Activated naive CD4-positive, alpha-beta T cell treated with anti-CD3 and anti-CD28 coated beads, Interleukin-2, amount 50 U/mL, for 72 hours (primary cell): ENCODE measurements around the gene HBG2. TPM values are rescaled to one million over a fixed set of nuclear protein-coding genes. Genes with fewer than 3 reads are reported as not detected.

Experiments
- ATAC-seq, 2 donors: fragments of 150-1000 bp; cut with Tn5 transposase; 2 replicates each; pipeline ENCODE4 v1.10.0; 2021; ENCODE audit warnings: mild to moderate bottlenecking in 2 of 2, moderate library complexity in 2 of 2
- DNase-seq, 2 donors: peaks; one replicate each; pipeline ENCODE4 v3.0.0; 2021 to 2022; ENCODE audit warnings: low spot score in 2 of 2
- H3K27ac Mint-ChIP-seq, 2 donors: one replicate each; pipeline ENCODE4 v1.8.0; 2022; ENCODE audit warnings: mild to moderate bottlenecking in 2 of 2, mixed read lengths in 2 of 2
- H3K36me3 Mint-ChIP-seq, 2 donors: one replicate each; pipeline ENCODE4 v1.8.0; 2022; ENCODE audit warnings: mixed read lengths in 2 of 2
- H3K9me3 Mint-ChIP-seq, 2 donors: one replicate each; pipeline ENCODE4 v1.8.0; 2022; ENCODE audit warnings: mixed read lengths in 2 of 2
- total RNA-seq, 2 donors: library from RNA; stranded (reverse); gene quantifications; one replicate each; pipeline ENCODE4 v1.2.3, GENCODE V29; 2022

The HBG2 gene
- total RNA-seq, 2 donors from 2014 or later: 0.41 TPM; not detected in 1

- Mint-ChIP-seq H3K9me3 (no peaks in the 10 kb centered on the region), H3K36me3 (no peaks in the 10 kb centered on the region), H3K27ac (no peak overlapping the region)
- DNase-seq (no peak), ATAC-seq (no peak)
Measured at GRCh38 chr11:5285703-5286340, 31.2 kb upstream of the HBG2 start.

DNA sequence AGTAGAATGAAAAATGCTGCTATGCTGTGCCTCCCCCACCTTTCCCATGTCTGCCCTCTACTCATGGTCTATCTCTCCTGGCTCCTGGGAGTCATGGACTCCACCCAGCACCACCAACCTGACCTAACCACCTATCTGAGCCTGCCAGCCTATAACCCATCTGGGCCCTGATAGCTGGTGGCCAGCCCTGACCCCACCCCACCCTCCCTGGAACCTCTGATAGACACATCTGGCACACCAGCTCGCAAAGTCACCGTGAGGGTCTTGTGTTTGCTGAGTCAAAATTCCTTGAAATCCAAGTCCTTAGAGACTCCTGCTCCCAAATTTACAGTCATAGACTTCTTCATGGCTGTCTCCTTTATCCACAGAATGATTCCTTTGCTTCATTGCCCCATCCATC, 30.1 kb upstream of the HBG2 start:
- no peak overlapping the region for H3K27ac Mint-ChIP-seq
- ATAC-seq (no peak), DNase-seq (no peak)
- H3K36me3 Mint-ChIP-seq: no peaks in the 10 kb centered on the region
- no peaks in the 10 kb centered on the region for H3K9me3 Mint-ChIP-seq

DNA sequence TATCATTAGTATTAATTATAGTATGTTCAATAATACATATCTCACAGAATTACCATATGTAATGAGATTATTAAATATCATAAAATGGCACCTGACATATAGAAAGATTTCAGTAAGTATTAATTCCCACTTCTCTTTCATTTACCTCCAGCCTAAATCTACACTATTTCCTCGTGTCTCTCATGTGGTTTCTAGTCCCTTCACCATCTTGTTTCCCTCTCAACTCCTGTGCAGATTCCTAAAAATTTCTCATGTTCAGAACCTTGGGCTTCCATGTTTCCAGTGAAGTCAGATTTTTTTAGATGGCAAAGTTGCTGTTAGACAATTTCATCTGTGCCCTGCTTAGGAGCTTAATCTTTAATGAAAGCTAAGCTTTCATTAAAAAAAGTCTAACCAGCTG, 29.3 kb upstream of the HBG2 start:
- Mint-ChIP-seq H3K27ac (no peak overlapping the region), H3K36me3 (no peaks in the 10 kb centered on the region), H3K9me3 (no peaks in the 10 kb centered on the region)
- no peak for DNase-seq
- ATAC-seq: no peak

DNA sequence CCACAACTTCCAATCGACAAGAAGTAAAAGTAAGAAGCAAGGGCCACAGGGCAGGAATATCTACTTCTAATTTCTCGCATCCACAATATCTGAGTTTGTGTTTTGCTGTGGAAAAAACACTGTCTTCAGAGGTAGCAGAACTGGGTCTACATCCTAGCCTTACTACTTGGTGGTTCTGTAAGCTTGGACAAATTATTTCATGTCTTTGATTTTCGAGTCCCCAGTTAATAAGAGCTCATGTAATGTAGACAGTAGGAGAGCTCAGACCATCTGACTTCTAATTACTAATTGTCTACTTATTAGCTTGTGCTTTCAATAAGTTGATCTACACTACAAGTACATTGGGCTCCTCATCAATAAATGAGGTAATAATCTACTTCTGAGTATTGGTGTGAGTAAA, 28.5 kb upstream of the HBG2 start:
- Mint-ChIP-seq H3K36me3 (no peaks in the 10 kb centered on the region), H3K27ac (no peak overlapping the region), H3K9me3 (no peaks in the 10 kb centered on the region)
- no peak for ATAC-seq
- no peak for DNase-seq

DNA sequence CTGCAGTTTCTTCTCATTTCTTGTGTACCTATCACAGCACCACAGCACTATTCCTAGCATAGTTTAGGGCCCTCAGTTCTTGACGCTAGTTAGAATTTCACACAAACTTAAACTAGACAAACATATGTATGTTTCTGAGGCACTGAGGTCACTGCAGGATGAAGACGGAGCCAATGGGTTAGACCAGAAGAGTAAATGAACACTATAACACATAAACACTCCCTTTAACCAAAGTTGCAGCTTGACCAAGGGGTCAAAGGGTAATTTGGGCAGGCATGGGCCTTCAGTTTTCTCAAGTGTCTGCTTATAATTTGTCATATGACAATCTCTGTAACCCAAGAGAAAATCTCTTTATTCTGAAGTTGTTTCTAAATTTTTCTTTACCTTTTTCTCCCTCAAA, 28.0 kb upstream of the HBG2 start:
- no peak for ATAC-seq
- Mint-ChIP-seq H3K9me3 (no peaks in the 10 kb centered on the region), H3K36me3 (no peaks in the 10 kb centered on the region), H3K27ac (no peak overlapping the region)
- DNase-seq: no peak

DNA sequence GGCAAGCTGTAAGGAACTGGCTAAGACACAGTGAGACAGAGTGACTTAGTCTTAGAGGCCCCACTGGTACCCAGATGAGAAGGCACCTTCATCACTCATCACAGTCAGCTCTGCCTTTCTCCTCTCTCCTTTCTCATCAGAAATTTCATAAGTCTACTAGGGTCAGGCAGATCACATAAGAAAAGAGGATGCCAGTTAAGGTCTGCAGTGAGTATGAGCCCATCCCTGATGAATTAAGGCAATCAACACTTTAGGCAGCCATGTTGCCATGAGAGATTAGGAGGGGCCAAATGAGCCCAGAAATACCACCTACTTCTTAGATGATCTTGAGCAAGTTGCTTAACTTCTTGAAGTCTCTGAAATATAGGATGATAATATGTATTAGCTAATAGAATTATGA, 27.0 kb upstream of the HBG2 start:
- Mint-ChIP-seq H3K27ac (no peak overlapping the region), H3K36me3 (no peaks in the 10 kb centered on the region), H3K9me3 (no peaks in the 10 kb centered on the region)
- DNase-seq (no peak), ATAC-seq (no peak)

DNA sequence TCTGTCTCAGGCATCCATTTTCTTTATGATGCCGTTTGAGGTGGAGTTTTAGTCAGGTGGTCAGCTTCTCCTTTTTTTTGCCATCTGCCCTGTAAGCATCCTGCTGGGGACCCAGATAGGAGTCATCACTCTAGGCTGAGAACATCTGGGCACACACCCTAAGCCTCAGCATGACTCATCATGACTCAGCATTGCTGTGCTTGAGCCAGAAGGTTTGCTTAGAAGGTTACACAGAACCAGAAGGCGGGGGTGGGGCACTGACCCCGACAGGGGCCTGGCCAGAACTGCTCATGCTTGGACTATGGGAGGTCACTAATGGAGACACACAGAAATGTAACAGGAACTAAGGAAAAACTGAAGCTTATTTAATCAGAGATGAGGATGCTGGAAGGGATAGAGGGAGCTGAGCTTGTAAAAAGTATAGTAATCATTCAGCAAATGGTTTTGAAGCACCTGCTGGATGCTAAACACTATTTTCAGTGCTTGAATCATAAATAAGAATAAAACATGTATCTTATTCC, 26.1 kb upstream of the HBG2 start:
- H3K36me3 Mint-ChIP-seq: no peaks in the 10 kb centered on the region
- peak; percentile 63 to 77 for ATAC-seq
- no peaks in the 10 kb centered on the region for H3K9me3 Mint-ChIP-seq
- no peak overlapping the region for H3K27ac Mint-ChIP-seq
- no peak for DNase-seq

- DNase-seq (no peak), ATAC-seq (no peak)
- Mint-ChIP-seq H3K27ac (no peak overlapping the region), H3K36me3 (no peaks in the 10 kb centered on the region), H3K9me3 (no peaks in the 10 kb centered on the region)
Measured at GRCh38 chr11:5279471-5280090, 25.0 kb upstream of the HBG2 start.

- Mint-ChIP-seq H3K36me3 (no peaks in the 10 kb centered on the region), H3K9me3 (no peaks in the 10 kb centered on the region), H3K27ac (no peak overlapping the region)
- ATAC-seq (no peak), DNase-seq (no peak)
Measured at GRCh38 chr11:5277807-5278382, 23.3 kb upstream of the HBG2 start.

- ATAC-seq (no peak), DNase-seq (no peak)
- Mint-ChIP-seq H3K9me3 (no peaks in the 10 kb centered on the region), H3K27ac (no peak overlapping the region), H3K36me3 (no peaks in the 10 kb centered on the region)
Measured at GRCh38 chr11:5276697-5277096, 22.1 kb upstream of the HBG2 start.

GRCh38 chr11:5275369-5276110, 21.0 kb upstream of the HBG2 start:
- H3K9me3 Mint-ChIP-seq: no peaks in the 10 kb centered on the region
- ATAC-seq (no peak), DNase-seq (no peak)
- no peaks in the 10 kb centered on the region for H3K36me3 Mint-ChIP-seq
- H3K27ac Mint-ChIP-seq: no peak overlapping the region

- ATAC-seq (no peak), DNase-seq (no peak)
- no peaks in the 10 kb centered on the region for H3K36me3 Mint-ChIP-seq
- no peaks in the 10 kb centered on the region for H3K9me3 Mint-ChIP-seq
- H3K27ac Mint-ChIP-seq: no peak overlapping the region
Measured at GRCh38 chr11:5274395-5274794, 19.8 kb upstream of the HBG2 start.

DNA sequence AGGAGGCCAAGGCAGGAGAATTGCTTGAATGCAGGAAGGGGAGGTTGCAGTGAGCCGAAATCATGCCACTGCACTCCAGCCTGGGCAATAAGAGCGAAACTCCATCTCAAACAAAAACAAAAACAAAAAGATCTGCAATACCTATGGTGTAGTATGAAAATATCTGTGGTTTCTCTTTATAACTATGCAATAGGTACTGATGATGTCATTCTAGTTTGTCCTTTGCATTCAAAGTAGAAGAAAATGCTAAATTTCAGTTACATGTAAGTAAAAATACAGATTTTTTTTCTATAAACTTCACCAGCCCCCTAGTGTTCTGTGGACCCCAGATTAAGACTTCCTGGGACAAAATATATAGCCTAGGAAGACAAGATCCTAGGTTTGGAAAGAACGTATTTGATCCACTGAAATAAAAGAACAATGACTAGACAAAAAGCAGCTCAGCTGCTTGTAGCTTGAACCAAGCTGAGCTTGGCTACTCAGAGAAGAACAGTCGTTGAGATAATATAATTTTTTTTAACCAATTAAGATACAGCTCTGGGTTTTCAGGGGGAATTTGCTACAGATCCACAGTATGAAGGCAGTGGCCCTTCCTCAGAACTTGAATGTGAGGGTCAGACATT, 17.9 kb upstream of the HBG2 start:
- DNase-seq (no peak), ATAC-seq (no peak)
- no peaks in the 10 kb centered on the region for H3K9me3 Mint-ChIP-seq
- no peak overlapping the region for H3K27ac Mint-ChIP-seq
- no peaks in the 10 kb centered on the region for H3K36me3 Mint-ChIP-seq

- H3K9me3 Mint-ChIP-seq: no peaks in the 10 kb centered on the region
- H3K36me3 Mint-ChIP-seq: no peaks in the 10 kb centered on the region
- ATAC-seq (no peak), DNase-seq (no peak)
- no peak within 1 kb of the TSS for H3K27ac Mint-ChIP-seq
Measured at GRCh38 chr11:5269715-5270147, 15.2 kb upstream of the HBG2 start, which contains the start of gene HBE1. Gene HBE1 (minus strand): TSS chr11:5269945. CDS start chr11:5269890, 55 bp downstream.

- Mint-ChIP-seq H3K9me3 (no peaks in the 10 kb centered on the region), H3K27ac (no peak overlapping the region), H3K36me3 (no peaks in the 10 kb centered on the region)
- DNase-seq: no peak
- no peak for ATAC-seq
Measured at GRCh38 chr11:5267033-5267563, 12.5 kb upstream of the HBG2 start.

DNA sequence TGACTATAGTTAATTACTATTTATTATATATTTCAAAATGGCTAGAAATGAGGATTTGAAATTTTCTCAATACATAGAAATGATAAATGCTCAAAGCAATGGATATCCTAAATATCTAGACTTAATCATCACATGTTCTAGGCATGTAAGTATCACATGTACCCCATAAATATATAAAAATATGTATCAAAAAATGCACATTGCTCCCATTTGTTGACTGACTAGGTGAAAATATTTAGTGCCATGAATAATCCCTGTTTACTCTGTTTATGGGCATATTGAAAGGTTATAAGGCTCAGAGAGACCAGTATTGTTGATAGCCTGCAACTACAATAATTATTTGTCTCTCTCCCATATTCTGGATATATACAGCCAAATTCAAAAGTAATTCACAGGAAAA, 12.0 kb upstream of the HBG2 start:
- no peak for ATAC-seq
- Mint-ChIP-seq H3K27ac (no peak overlapping the region), H3K9me3 (no peaks in the 10 kb centered on the region), H3K36me3 (no peaks in the 10 kb centered on the region)
- no peak for DNase-seq

GRCh38 chr11:5265832-5266231, 11.3 kb upstream of the HBG2 start:
- no peak overlapping the region for H3K27ac Mint-ChIP-seq

More at GRCh38 chr11:5265832-5266231, 11.3 kb upstream of the HBG2 start:
- DNase-seq (no peak), ATAC-seq (no peak)
- Mint-ChIP-seq H3K36me3 (no peaks in the 10 kb centered on the region), H3K9me3 (no peaks in the 10 kb centered on the region)
